Skeletal muscle satellite cell (primary cell): ENCODE data around the gene TGFBRAP1.
A peak's percentile ranks its signal among the peaks of the same experiment; 100 is the strongest.

ENCODE experiments used
- H3K27me3 ChIP-seq: 2 replicates; pipeline ENCODE4 v1.7.0; 2013; ENCODE audit warnings: low read length; ENCODE audit not compliant: control insufficient read depth, insufficient read depth
- H3K36me3 ChIP-seq: 2 replicates; pipeline ENCODE4 v1.7.0; 2013; ENCODE audit warnings: mild to moderate bottlenecking, control low read depth, low read length; ENCODE audit not compliant: insufficient read depth
- H3K4me1 ChIP-seq: 2 replicates; pipeline ENCODE4 v1.7.0; 2013; ENCODE audit warnings: low read length; ENCODE audit not compliant: control insufficient read depth, insufficient read depth
- H3K4me2 ChIP-seq: 2 replicates; pipeline ENCODE4 v1.7.0; 2013; ENCODE audit warnings: mild to moderate bottlenecking, low read length
- H3K4me3 ChIP-seq: 2 replicates; pipeline ENCODE4 v1.7.0; 2013; ENCODE audit warnings: low read length
- H3K9ac ChIP-seq: 2 replicates; pipeline ENCODE4 v1.7.0; 2013; ENCODE audit warnings: mild to moderate bottlenecking, low read depth, low read length, moderate library complexity
- H3K9me3 ChIP-seq: replicated peaks from 2 replicates; pipeline ENCODE4 v1.7.0; 2013; ENCODE audit warnings: mild to moderate bottlenecking, control low read depth, low read length

Gene TGFBRAP1

DNA sequence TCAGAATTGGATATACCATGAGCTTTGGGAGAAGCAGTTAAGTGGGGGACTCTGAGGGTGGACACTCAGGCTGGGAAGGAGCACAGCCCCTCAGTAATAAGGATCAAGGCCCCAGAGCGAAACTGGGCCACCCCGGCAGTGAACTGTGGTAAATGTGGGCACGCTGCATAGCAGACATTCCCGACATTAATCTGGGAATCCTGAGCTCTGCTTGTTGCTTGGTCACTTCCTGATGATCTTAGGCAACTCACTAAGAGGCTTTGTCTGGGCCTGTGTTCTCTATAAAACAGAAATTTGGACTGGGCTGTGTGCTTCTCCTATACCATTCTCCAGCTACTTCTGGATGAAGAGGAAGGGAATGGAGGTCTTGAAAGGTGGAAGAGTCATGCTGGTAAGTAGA lies 4.8 kb downstream of the TGFBRAP1 start:
- Histone ChIP-seq H3K36me3 (peaks cover 3% of the 10 kb centered on the region), H3K4me1 (peaks cover 76% of the 10 kb centered on the region)

DNA sequence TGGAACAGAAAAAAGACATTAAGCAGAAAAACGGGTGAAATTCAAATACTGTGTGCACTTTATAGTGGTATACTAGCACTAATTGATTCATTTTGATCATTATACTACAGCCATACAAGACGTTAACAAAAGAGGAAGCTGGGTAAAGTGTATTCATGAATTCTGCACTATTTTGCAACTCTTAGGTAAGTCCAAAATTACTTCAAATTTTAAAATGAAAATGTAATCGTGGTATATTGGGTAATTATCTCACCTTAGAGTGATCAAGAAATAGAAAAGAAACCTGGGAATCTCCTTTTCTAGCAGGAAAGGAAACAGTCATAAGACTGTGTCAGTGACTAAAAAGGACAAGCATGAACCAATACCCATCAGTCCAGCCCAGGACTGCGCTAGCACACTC lies 5.4 kb downstream of the TGFBRAP1 start:
- peaks cover 3% of the 10 kb centered on the region for H3K36me3 ChIP-seq
- peaks cover 76% of the 10 kb centered on the region for H3K4me1 ChIP-seq
- H3K9ac ChIP-seq: peak overlapping the region; percentile 75
- H3K9me3 ChIP-seq: no peaks in the 10 kb centered on the region
- no peak overlapping the region for H3K4me3 ChIP-seq
- H3K27me3 ChIP-seq: no peaks in the 10 kb centered on the region
- H3K4me2 ChIP-seq: peak overlapping the region; percentile 59

More for the DNA sequence above, 4.8 kb downstream of the TGFBRAP1 start:
- peak overlapping the region; percentile 59 for H3K4me2 ChIP-seq
- no peaks in the 10 kb centered on the region for H3K27me3 ChIP-seq
- H3K9ac ChIP-seq: peak overlapping the region; percentile 75
- H3K4me3 ChIP-seq: peak overlapping the region; percentile 53
- no peaks in the 10 kb centered on the region for H3K9me3 ChIP-seq

DNA sequence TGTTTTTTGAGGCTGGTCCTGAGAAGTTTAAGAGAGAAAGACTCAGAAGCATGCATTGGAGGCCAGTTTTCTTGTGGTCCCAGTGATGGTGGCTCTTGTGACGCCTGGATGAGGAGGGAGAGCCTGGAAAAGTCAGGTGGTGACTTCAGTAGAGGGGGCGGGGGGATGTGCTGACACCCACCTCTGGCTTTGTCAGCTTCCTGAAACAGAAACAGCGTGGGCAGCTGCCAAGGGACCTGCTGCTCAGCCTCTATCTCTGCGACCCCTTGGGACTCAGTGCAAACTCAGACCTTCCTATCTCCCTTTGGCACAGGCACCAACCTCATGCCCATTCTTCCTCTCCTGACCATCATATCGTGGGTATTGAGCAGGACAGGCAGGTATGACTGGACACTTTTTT lies 6.4 kb downstream of the TGFBRAP1 start:
- peaks cover 67% of the 10 kb centered on the region for H3K4me1 ChIP-seq

GRCh38 chr2:105321875-105322646 lies 7.5 kb downstream of the TGFBRAP1 start:
- H3K9ac ChIP-seq: no peak overlapping the region
- H3K4me2 ChIP-seq: no peak overlapping the region
- no peaks in the 10 kb centered on the region for H3K27me3 ChIP-seq
- no peak overlapping the region for H3K4me3 ChIP-seq
- peaks cover 3% of the 10 kb centered on the region for H3K36me3 ChIP-seq
- peaks cover 57% of the 10 kb centered on the region for H3K4me1 ChIP-seq
- no peaks in the 10 kb centered on the region for H3K9me3 ChIP-seq

More for the DNA sequence above, 6.4 kb downstream of the TGFBRAP1 start:
- Histone ChIP-seq H3K36me3 (peaks cover 3% of the 10 kb centered on the region), H3K9ac (no peak overlapping the region), H3K4me2 (no peak overlapping the region), H3K27me3 (no peaks in the 10 kb centered on the region), H3K4me3 (no peak overlapping the region), H3K9me3 (no peaks in the 10 kb centered on the region)

DNA sequence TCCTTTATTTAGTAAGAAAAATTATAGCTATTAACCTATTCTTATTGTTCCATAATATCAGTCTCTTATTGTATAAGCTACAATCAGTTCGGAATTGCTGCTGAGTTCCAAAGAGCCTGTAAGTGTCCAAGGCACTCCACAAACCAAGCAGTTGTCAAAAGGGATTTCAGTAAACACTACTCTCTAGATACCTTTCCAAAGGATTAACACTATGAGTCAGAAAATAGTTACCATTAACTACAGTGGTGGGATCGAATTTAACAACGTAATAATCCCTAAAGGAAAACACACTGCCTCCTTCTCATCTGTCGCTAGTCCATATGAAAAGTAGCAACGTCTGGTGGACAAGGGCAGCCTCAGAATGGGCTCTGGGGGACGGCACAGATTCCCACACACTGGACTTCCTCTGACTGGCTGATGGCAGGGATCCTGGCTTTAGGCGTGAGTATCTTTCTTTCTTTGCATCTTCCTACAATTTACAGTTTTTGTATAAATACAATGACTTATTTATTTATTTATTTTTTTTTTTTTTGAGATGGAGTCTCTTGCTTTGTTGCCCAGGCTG lies 8.8 kb downstream of the TGFBRAP1 start:
- Histone ChIP-seq H3K9me3 (no peaks in the 10 kb centered on the region), H3K4me3 (no peak overlapping the region), H3K27me3 (no peaks in the 10 kb centered on the region), H3K4me1 (peaks cover 45% of the 10 kb centered on the region), H3K4me2 (no peak overlapping the region), H3K9ac (no peak overlapping the region), H3K36me3 (peaks cover 3% of the 10 kb centered on the region)

DNA sequence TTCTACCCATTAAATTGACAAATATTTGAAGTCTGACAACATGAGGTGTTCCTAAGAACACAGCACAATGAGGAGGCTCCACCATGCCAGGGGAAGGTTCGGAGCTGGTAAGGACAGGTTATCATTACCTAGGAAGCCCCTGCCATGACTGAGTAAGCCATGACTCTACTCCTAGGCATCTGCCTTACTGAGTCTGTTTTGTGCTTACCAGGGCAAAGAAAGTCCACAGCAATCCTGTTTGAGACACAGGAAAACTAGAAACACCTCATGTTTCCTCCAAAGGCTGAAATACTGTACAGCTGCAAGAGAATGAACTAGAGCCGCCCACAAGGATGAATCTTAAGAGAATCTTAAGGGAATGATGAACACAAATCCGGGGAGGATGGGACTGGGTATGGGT lies 11.6 kb downstream of the TGFBRAP1 start:
- no peak overlapping the region for H3K4me2 ChIP-seq
- no peak overlapping the region for H3K9ac ChIP-seq
- no peaks in the 10 kb centered on the region for H3K27me3 ChIP-seq
- H3K4me3 ChIP-seq: no peak overlapping the region
- H3K9me3 ChIP-seq: no peaks in the 10 kb centered on the region
- peaks cover 3% of the 10 kb centered on the region for H3K36me3 ChIP-seq
- peaks cover 24% of the 10 kb centered on the region for H3K4me1 ChIP-seq

DNA sequence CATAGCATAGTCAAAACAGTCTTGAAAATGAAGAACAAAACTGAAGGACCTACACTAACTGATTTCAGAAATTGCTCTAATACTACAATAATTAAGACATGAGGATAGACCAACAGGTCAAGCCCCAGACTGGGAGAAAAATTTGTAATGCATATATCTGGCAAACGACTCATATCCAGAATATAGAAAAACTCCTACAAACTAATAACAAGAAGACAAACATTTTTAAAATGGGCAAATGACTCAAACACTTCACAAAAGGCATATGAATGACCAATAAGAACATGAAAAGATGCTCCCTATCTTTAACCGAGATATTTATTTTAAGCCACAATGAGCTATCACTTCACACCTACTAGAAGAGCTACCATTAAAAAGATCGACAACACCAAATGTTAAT lies 14.2 kb downstream of the TGFBRAP1 start:
- H3K36me3 ChIP-seq: no peaks in the 10 kb centered on the region
- no peak overlapping the region for H3K4me3 ChIP-seq
- H3K9me3 ChIP-seq: no peaks in the 10 kb centered on the region
- no peaks in the 10 kb centered on the region for H3K27me3 ChIP-seq
- no peak overlapping the region for H3K9ac ChIP-seq
- peaks cover 7% of the 10 kb centered on the region for H3K4me1 ChIP-seq
- H3K4me2 ChIP-seq: no peak overlapping the region

GRCh38 chr2:105313877-105314276 lies 15.7 kb downstream of the TGFBRAP1 start:
- Histone ChIP-seq H3K4me1 (peaks cover 6% of the 10 kb centered on the region), H3K27me3 (no peaks in the 10 kb centered on the region), H3K4me2 (no peak overlapping the region), H3K9me3 (no peaks in the 10 kb centered on the region), H3K36me3 (no peaks in the 10 kb centered on the region), H3K4me3 (no peak overlapping the region), H3K9ac (no peak overlapping the region)

- Histone ChIP-seq H3K27me3 (no peaks in the 10 kb centered on the region), H3K4me3 (no peak overlapping the region), H3K9ac (no peak overlapping the region), H3K4me1 (no peaks in the 10 kb centered on the region), H3K9me3 (no peaks in the 10 kb centered on the region), H3K36me3 (peaks cover 16% of the 10 kb centered on the region), H3K4me2 (no peak overlapping the region)
Observed at GRCh38 chr2:105309147-105309545, 20.4 kb downstream of the TGFBRAP1 start.

GRCh38 chr2:105308382-105309146 lies 21.0 kb downstream of the TGFBRAP1 start:
- Histone ChIP-seq H3K4me3 (no peak overlapping the region), H3K9me3 (no peaks in the 10 kb centered on the region), H3K9ac (no peak overlapping the region), H3K27me3 (no peaks in the 10 kb centered on the region), H3K36me3 (peaks cover 16% of the 10 kb centered on the region), H3K4me2 (no peak overlapping the region), H3K4me1 (no peaks in the 10 kb centered on the region)

GRCh38 chr2:105307962-105308361 lies 21.6 kb downstream of the TGFBRAP1 start:
- Histone ChIP-seq H3K4me2 (no peak overlapping the region), H3K9ac (no peak overlapping the region), H3K9me3 (no peaks in the 10 kb centered on the region), H3K36me3 (peaks cover 16% of the 10 kb centered on the region), H3K4me3 (no peak overlapping the region), H3K4me1 (no peaks in the 10 kb centered on the region), H3K27me3 (no peaks in the 10 kb centered on the region)
